Type B pancreatic cell (in vitro differentiated cells): ENCODE measurements around the gene E2F1. TPM values are rescaled to one million over a fixed set of nuclear protein-coding genes. Genes with fewer than 3 reads are reported as not detected.
A peak's percentile ranks its signal among the peaks of the same experiment; 100 is the strongest.

ENCODE experiments used
- DNase-seq: peaks from one replicate; pipeline ENCODE4 v3.0.0; 2021; ENCODE audit warnings: mixed read lengths; ENCODE audit not compliant: unreplicated experiment; ENCODE audit errors: extremely low spot score
- H3K27ac Mint-ChIP-seq: 2 replicates; pipeline ENCODE4 v1.8.0; 2021; ENCODE audit warnings: mild to moderate bottlenecking, mixed read lengths
- H3K27me3 Mint-ChIP-seq: 2 replicates; pipeline ENCODE4 v1.8.0; 2021; ENCODE audit warnings: mixed read lengths
- H3K36me3 Mint-ChIP-seq: 2 replicates; pipeline ENCODE4 v1.8.0; 2021; ENCODE audit warnings: mixed read lengths
- H3K4me1 Mint-ChIP-seq: one replicate; pipeline ENCODE4 v1.8.0; 2021; ENCODE audit warnings: mixed read lengths; ENCODE audit not compliant: unreplicated experiment
- H3K4me3 Mint-ChIP-seq: 2 replicates; pipeline ENCODE4 v1.8.0; 2021; ENCODE audit warnings: mild to moderate bottlenecking, mixed read lengths
- H3K9me3 Mint-ChIP-seq: 2 replicates; pipeline ENCODE4 v1.8.0; 2021; ENCODE audit warnings: mixed read lengths
- total RNA-seq: library from RNA; stranded (reverse); gene quantifications from 2 replicates; pipeline ENCODE4 v1.2.1, GENCODE V29; 2021; ENCODE audit warnings: low replicate concordance
- TF ChIP-seq, protein P1 (sequence below): fragments of 200-600 bp; sonication (generic); conservative IDR thresholded peaks from 2 replicates; pipeline ENCODE4 v1.5.0; 2021; ENCODE audit warnings: antibody characterized with exemption, mild to moderate bottlenecking

Gene E2F1
- total RNA-seq, 1 donor from 2014 or later: 32.8 TPM

DNA sequence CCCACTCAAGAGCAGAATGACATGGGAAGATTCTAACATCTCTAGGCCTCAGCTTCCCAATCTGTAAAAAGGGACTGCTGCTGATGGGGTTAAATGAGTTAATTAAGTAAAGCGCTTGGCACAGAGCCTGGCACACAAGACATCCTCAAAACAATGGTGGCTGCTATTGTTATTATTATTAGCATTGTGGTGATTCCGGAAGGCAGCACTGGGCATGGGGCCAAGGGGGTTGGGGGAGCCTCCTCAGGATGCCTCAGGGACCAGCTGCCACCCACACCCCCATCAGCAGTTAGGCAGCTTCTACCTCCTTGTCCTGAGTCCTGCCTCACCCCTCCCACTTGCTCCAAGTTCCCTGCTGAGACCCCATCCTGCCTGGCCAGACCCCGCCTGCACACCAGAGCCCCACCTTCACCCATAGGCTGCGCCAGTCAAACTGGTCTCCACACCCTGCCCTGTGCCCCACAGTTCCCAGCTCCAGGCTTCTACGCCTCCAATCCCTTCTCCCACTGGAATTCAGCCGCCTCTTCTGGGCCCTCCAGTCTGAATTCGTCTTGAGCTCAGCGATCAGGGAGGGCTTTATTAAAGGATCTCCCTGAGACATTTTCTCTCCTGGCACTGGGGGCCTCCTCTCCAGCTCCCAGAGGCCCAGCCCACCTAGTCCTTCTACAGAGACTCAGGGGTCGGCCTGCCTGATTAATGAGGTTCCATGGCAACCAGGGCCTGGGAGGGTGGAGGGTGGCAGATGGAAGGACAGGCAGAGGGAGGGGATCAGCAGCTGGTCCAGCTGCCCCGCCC lies 1.5 kb downstream of the E2F1 start:
- Mint-ChIP-seq H3K9me3 (no peaks in the 10 kb centered on the region), H3K27ac (peak overlapping the region; percentile 88), H3K4me3 (peak overlapping the region; percentile 91), H3K36me3 (no peaks in the 10 kb centered on the region), H3K27me3 (no peaks in the 10 kb centered on the region), H3K4me1 (peaks cover 33% of the 10 kb centered on the region)
- no peak for DNase-seq
- TF ChIP-seq, protein P1, sequence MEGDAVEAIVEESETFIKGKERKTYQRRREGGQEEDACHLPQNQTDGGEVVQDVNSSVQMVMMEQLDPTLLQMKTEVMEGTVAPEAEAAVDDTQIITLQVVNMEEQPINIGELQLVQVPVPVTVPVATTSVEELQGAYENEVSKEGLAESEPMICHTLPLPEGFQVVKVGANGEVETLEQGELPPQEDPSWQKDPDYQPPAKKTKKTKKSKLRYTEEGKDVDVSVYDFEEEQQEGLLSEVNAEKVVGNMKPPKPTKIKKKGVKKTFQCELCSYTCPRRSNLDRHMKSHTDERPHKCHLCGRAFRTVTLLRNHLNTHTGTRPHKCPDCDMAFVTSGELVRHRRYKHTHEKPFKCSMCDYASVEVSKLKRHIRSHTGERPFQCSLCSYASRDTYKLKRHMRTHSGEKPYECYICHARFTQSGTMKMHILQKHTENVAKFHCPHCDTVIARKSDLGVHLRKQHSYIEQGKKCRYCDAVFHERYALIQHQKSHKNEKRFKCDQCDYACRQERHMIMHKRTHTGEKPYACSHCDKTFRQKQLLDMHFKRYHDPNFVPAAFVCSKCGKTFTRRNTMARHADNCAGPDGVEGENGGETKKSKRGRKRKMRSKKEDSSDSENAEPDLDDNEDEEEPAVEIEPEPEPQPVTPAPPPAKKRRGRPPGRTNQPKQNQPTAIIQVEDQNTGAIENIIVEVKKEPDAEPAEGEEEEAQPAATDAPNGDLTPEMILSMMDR: no peak

DNA sequence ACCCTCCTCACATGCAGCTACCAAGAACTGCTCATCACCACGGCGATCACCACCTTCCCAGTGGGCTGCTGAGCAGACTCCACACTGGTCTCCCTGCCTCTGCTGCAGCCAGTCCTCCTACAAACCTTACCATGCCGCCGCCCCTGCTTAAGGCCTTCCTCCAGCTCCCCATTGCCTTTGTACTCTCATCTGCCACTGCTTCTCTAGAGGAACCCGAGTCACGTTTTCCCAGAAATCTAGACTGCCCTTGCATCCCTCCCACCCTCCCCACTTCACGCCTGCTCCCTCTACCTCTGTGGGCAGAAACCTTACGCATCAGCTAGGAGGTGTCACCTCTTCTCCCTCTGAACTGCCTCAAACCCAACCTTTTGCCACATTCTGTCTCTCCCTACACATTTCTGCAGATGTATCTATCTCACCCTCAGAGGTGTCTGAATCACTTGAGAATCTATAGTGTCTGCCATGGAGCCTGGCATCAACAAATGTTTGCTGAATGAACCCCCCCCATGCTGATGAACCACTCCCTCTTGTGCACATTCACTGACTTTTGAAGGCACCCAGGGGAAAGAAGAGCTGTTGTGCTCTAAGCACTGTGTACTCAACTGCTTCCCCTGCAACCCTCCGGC lies 4.3 kb downstream of the E2F1 start:
- no peaks in the 10 kb centered on the region for H3K9me3 Mint-ChIP-seq
- H3K27me3 Mint-ChIP-seq: no peaks in the 10 kb centered on the region
- TF ChIP-seq, protein P1: no peak
- H3K4me3 Mint-ChIP-seq: peak overlapping the region; percentile 2
- DNase-seq: no peak
- H3K4me1 Mint-ChIP-seq: peaks cover 31% of the 10 kb centered on the region
- no peaks in the 10 kb centered on the region for H3K36me3 Mint-ChIP-seq
- H3K27ac Mint-ChIP-seq: peak overlapping the region; percentile 1

DNA sequence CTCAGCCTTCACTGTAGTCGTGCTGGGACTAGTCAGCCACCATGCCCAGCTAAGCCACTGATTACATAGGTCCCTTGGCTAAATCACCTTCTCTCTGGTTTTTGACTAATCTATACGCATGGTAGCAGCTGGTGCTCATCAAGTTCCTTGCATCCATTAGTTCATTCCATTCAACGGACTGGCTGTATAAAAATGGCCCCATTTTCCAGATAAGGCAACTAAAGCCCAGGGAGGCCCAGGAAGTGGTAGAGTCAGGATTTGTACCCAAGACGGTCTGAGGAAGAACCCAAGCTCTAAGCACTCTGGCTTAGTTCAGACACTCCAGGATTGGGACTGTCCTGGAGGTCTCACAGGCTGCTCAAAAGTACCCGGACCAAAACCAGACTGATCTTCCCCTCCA lies 4.9 kb downstream of the E2F1 start:
- no peak for DNase-seq
- Mint-ChIP-seq H3K27me3 (no peaks in the 10 kb centered on the region), H3K4me3 (no peak overlapping the region), H3K9me3 (no peaks in the 10 kb centered on the region), H3K27ac (peak overlapping the region; percentile 1), H3K36me3 (no peaks in the 10 kb centered on the region), H3K4me1 (peaks cover 26% of the 10 kb centered on the region)
- TF ChIP-seq, protein P1: no peak

DNA sequence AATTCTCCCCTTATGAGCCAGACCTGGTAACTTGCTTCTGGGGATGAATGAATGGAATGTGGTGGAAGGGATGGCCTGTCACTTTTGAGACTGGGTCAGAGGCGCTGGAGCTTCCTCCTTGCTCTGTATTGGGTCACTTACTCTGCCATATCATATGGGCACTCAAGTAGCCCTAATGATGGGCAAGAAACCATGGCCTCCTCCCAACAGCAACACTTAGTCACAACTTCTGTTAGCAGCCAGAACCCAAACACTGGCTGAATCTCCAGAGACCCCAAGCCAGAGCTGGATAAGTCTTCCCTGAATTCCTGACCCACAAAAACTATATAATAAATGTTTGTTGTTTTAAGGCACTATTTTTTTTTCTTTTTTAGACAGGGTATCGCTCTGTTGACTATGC lies 5.5 kb downstream of the E2F1 start:
- H3K36me3 Mint-ChIP-seq: no peaks in the 10 kb centered on the region
- TF ChIP-seq, protein P1: no peak

DNA sequence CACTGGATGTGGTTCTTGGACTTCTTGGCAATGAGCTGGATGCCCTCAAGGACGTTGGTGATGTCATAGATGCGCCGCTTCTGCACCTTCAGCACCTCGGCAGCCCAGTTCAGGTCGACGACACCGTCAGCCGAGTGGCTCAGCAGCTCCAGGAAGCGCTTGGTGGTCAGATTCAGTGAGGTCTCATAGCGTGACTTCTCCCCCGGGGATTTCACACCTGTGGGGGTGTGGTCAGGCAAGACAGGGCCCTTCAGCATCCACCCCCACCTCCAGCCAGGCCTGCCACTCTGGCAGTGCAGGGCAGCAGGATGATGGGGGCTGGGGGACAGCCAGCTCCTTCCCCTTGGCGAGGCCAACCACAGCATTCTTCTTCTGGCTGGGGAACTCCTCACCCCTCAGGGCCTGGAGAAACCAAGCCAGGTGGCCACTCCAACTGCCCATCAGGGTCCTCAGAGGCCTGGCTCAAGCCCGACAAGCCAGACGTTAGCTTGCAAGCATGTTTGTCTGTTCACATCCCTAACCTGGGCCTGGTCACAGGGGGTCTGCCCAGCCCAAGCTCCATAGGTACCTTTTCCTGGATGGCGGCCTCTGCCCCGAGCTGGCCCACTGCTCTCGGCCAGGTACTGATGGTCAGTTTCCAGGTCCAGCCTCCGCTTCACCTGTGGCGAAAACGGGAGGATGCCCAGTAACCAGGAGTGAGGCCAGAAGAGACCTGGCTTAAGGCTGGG lies 6.3 kb downstream of the E2F1 start:
- TF ChIP-seq, protein P1: no peak
- H3K4me3 Mint-ChIP-seq: no peak overlapping the region
- no peaks in the 10 kb centered on the region for H3K27me3 Mint-ChIP-seq
- H3K27ac Mint-ChIP-seq: no peak overlapping the region
- H3K9me3 Mint-ChIP-seq: no peaks in the 10 kb centered on the region
- H3K4me1 Mint-ChIP-seq: peaks cover 37% of the 10 kb centered on the region
- no peaks in the 10 kb centered on the region for H3K36me3 Mint-ChIP-seq
- DNase-seq: no peak

More for the DNA sequence above, 5.5 kb downstream of the E2F1 start:
- Mint-ChIP-seq H3K27ac (no peak overlapping the region), H3K4me1 (peaks cover 32% of the 10 kb centered on the region), H3K4me3 (no peak overlapping the region), H3K9me3 (no peaks in the 10 kb centered on the region), H3K27me3 (no peaks in the 10 kb centered on the region)
- DNase-seq: no peak
